ENCODE results near the gene SEPTIN14. TPM values are rescaled to one million over a fixed set of nuclear protein-coding genes. Genes with fewer than 3 reads are reported as not detected.

The SEPTIN14 gene

Small RNAs within 50 kb of the gene (small RNA-seq; reads per million reads assigned to genes)
- gene AC092647.1 (ENCODE audit: insufficient read depth) (not detected), gene AC092647.2 (ENCODE audit: insufficient read depth) (not detected), gene RNU6-1126P (ENCODE audit: insufficient read depth) (not detected)

Data from neuronal stem cell (in vitro differentiated cells).